ENCODE measurements around the gene SAXO2. TPM values are rescaled to one million over a fixed set of nuclear protein-coding genes. Genes with fewer than 3 reads are reported as not detected.
"Not testable (repeated sequence)": the region's sequence is repeated elsewhere in the genome, so short reads cannot be mapped to it uniquely, and the experiment has no call there.

SAXO2 gene
- polyA plus RNA-seq, 4 donors = 5.1 to 6.9 (median 5.9) TPM

DNA sequence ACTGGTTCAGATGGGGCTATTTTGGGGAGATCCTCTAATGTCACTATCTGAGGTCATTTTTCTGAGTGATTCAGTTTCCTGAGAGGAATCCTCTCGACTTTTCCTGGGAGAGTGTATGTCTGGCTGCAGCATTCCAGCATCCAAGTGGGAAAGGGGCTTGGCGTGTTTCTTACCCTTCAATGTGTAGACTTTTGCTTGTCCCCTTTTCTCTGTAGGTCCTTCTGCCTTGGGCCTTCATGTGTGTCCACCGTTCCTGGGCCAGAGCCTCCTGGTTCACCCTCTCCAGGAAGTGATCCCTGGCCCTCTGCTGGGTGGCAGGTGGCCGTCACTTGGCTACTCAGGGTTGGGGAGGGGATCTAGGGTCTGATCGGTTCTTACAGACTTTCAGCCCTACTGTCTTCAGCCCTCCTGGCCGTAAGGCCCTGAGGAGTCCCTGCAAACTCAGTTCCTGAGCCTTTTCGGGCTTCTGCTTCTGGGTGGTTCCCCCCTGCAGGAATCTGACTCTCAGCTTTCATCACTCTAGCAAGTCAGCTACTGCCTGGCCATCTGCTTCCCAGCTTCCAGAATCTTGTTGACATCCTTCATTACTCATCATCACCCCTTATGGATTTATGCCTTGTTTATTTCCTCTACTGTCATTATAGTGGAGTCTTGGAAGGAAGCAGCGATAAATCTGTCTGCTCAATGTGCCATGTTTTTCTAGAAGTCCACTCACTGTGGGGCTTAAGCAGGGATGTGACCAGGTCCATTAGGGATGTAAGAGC lies 50.1 kb downstream of the SAXO2 start:
- no peak for DNase-seq (ENCODE audit: low read depth in 4 of 4, low spot score in 3 of 4)

DNA sequence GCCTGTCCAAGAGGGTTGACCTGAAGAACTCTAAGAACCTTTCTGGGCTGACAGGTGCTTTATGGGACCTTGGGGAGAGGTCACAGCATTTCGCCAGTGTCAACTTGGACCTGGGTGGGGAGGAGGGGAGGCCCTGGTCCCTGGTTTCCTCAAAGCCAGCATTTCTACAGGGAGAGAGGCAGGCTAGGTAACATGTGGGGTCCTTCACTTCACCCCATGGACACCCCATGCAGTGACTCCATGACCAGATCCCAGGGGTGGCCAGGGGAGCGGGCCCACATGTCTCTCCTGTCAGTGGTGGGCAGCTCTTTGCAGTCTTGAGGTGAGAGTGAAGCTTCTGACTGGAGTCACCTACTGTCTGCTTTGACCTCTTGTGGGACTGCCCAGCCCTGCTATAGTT lies 50.8 kb downstream of the SAXO2 start:
- no peak for DNase-seq (ENCODE audit: low read depth in 4 of 4, low spot score in 3 of 4)

DNA sequence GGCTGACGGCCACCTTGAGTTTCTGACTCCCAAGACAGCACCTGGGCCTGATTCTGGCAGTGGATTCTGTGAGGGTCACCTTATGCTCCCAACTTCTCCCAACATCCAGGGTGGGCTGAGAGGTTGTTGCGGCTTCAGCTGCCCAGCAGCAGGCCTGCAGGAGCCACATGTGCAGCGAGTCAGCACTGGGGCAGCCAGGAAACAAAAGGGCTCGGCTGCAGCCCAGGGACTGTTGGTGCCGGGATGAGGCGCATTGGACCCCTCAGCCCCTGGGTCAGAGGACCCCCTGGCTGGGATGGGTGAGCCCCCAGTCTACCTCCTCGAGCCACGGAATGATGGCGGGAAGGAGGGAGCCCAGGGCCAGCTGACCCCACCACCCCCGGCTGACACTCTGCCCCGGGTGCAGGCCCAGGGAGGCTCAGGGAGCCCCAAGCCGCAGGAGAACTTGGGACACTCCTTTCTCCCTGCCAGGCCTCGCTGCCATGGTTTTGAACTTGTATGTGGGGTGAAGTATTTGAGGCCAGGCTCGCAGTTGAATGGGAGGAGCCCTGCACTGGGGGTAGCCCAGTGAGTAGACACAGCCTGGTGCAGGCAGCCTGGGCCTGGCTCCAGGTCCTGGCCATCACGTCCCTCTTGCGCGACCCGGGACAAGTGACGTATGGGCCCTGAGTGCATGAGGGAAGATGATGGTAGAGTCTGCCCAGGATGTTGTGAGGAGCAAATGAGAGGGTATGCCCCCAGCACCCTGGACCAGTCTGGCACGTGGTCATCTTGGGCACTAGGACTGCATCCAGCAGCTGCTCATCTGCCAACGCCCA lies 51.5 kb downstream of the SAXO2 start:
- not testable (repeated sequence) for DNase-seq (ENCODE audit: low read depth in 4 of 4, low spot score in 3 of 4)

DNA sequence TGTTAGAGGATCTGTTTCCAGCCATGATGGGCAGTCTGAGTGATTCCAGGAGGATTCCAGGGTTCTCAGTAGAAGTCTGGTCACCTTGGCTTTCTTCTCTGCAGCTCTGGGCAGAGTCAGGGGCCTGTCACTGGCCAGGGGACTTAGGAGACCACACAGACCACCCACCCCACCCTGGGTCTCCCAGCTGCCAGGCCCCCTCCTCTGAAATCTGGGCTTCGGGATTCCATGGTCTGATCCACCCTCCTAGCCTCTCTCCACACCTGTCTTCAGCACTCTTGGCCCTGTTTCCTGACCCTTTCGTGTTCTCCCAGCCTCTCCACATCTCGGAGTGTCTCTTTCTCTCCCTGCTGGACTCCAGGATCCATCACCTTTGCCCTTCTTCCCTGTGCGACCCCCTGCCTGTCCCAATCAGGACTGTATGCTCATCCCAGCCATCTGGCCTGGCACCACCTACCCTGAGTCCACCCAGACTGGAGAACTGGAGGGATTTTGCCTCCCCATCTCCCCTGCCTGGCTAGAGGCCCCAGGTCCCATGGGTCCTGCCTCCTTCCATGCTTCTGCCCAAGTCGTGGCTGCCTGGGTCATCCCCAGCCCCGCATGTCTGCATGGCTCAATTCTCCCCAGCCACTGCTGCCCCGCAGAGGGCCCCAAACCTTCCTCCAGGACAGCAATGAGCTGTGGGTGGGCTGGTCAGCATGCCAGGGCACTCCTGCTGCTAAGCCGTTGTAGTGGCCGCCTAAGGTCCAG lies 52.3 kb downstream of the SAXO2 start:
- no peak for DNase-seq (ENCODE audit: low read depth in 4 of 4, low spot score in 3 of 4)

DNA sequence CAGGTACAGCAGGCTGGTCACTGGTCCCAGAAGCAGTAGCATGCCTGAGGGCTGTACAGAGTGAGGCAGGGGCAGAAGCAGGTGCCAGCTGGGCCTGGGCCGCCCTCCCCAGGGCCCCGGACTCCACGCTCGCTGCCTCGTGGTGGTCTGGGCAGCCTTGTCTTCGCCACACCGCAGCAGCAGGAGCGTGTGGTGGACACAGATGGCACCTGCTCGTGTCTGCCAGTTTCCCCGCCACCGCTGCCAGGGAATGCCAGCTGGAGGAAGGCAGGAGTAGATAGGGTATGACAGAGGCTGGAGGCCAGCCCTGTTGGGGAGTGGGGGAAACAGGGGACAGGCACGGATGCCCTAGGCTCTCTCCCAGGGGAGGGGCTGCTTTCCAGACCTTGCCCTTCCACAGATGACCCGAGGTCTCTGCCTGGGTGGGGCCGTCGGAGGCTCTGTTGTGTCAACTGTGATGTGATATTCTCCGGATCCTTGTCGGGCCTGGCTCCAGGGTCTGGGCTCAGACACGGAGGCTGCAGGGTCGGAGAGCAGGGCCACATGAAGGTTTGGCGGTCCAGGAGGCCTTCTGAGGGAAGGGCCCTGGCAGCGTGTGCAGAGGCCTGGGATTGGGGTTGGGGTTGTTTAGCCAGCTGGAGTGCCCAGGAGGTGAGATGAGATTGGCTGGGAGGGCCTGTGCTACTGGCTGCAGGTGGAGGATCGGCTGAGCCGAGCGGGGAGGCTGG lies 53.1 kb downstream of the SAXO2 start:
- DNase-seq (ENCODE audit: low read depth in 4 of 4, low spot score in 3 of 4) = no peak

DNA sequence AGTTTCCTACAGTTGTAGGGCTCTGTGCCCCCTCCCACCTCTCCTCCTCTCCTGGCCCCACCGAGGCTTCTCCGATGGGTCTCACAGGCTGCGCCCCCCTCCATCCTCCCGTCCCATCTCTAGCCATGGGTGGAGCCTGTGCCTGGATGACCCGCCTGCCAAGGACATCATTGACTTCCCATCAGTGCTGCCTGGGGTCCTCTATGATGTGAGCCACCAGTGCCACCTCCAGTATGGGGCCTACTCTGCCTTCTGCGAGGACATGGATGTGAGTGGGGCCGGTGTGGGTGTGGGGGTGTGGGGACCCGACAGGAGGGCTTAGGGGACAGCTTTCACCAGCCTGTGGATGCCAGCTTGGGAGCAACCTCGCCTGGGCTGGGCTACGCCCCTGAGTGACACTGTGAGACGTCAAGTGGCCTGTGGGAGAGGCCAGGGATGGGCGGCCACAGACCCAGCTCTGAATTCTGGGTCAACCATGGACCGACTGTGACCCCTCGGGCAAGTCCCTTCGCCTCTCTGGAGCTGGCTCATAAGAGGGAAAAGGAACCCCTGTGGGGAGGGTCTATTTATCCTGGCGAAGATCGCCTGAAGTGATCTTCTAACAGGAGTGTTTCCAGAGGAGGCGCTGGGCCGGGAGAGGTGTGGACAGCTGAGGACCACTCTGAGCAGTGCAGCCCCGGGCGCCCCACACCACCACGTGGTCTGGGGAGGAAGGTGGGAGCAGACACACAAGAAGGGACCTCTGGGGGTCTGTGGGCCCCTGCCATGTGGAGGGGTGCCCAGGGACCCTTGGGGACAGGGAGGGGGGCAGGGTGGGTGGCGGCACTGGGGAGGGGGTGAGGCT lies 53.9 kb downstream of the SAXO2 start:
- not testable (repeated sequence) for DNase-seq (ENCODE audit: low read depth in 4 of 4, low spot score in 3 of 4)

DNA sequence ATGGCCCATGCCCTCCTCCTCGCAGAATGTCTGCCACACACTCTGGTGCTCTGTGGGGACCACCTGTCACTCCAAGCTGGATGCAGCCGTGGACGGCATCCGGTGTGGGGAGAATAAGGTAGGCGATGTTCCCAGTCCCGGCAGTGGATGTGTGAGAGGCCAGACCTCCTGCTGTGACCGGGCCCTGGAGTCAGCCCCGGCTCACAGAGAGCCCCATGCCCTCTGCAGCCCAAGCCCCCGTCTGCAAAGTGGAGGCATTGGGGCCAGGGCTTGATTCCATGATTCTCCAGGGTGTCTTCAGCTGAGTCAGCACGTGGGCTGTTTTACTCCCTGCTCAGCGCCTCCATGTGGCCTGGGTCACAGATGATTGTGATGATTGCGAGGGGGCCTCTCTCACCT lies 54.5 kb downstream of the SAXO2 start:
- DNase-seq (ENCODE audit: low read depth in 4 of 4, low spot score in 3 of 4) = no peak

DNA sequence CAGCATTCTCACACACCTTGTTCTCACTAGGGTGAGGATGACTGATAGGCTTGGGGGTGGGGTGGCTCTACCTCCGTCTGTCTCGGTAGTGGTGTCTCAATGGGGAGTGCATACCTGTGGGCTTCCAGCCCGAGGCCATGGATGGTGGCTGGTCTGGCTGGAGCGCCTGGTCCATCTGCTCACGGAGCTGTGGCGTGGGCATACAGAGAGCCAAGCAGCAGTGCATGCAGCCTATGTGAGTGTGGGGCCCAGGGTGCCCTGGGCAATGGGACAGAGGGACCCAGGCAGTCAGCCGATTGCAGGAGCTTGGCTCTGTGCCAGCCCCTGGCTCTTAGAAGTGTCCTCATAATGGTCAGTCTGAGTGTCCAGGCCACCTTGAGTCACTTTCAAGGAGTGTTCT lies 54.9 kb downstream of the SAXO2 start:
- not testable (repeated sequence) for DNase-seq (ENCODE audit: low read depth in 4 of 4, low spot score in 3 of 4)

DNA sequence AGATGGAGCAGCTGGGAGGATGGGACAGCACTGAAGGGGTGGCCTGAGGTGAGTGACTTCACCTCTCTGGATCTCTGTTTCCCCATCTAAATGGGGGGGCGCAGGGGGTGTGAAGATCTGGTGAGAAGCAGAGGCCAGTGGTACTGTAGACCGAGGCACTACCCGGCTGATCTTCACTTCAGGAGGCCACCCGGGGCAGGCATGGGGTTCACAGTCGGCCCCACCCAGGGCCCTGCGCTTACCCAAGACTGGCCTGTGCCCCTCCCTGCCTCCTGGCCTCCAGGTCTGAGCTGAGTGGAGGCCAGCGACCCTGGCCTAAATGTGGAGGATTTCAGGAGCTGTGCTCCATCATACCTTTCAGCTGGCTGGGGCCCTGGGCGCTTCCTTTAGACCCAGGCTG lies 55.7 kb downstream of the SAXO2 start:
- not testable (repeated sequence) for DNase-seq (ENCODE audit: low read depth in 4 of 4, low spot score in 3 of 4)

DNA sequence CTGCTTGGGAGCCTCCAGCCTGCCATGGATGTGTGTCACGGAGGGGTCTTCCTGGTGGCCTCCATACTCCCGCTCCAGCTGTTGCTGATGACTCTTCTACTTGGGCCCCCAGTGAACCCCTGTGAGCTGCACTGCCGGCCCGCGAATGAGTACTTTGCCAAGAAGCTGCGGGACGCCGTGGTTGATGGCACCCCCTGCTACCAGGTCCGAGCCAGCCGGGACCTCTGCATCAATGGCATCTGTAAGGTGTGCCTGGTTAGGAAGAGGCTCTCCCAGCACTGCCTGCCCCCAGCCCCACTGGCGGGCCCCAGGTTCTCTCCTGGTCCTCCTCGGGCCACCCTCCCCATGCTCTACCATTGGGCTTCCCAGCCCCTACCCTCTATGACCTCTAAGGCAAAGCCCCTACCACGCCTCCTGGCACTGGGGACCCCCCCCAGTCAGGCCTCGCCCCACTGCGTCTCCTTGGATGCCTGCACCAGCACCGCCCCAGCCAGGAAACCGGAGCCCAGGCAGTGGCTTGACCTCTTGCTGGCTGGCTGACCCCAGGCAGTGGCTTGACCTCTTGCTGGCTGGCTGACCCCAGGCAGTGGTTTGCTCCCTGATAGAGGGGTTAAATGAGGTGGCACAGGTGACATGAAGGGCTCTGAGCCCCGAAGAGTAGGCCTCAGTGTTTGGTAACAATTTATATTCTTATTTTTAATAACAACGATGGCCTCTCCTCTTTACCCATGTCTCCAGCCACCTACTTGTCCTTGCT lies 57.1 kb downstream of the SAXO2 start:
- not testable (repeated sequence) for DNase-seq (ENCODE audit: low read depth in 4 of 4, low spot score in 3 of 4)

DNA sequence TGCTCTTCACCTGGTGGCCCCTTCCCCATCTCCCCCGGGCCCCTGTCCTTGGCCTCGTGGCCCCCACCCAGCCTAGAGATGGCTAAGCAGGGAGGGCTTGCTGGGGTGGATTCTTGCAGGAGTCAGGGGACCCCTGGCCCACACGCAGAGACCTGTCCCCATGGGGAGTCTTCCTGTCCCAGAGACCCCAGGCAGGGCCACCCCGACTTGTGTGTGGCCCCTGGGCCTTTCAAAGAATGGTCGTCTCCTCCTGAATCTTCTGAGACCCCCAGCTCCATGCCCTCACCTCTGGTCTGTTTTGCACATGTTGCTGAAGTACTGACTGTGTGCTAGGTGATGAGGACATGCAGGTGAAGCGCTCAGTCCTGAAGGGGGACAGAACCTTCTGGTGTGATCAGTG lies 58.2 kb downstream of the SAXO2 start:
- DNase-seq (ENCODE audit: low read depth in 4 of 4, low spot score in 3 of 4) = not testable (repeated sequence)

DNA sequence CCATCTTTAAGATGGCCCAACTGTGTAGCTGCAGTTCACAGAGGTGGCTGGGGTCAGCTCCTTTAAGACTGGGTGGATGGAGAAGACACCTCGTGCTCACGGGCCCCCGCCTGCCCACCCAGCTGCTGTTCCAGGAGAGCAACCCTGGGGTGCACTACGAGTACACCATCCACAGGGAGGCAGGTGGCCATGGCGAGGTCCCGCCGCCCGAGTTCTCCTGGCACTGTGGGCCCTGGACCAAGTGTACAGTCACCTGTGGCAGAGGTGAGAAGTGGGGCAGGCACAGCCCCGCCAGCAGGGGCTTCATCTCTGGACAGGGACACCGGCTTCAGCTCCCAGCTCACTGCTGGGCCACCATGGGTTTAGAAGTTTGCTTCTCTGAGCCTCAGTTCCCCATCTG lies 59.9 kb downstream of the SAXO2 start:
- not testable (repeated sequence) for DNase-seq (ENCODE audit: low read depth in 4 of 4, low spot score in 3 of 4)

DNA sequence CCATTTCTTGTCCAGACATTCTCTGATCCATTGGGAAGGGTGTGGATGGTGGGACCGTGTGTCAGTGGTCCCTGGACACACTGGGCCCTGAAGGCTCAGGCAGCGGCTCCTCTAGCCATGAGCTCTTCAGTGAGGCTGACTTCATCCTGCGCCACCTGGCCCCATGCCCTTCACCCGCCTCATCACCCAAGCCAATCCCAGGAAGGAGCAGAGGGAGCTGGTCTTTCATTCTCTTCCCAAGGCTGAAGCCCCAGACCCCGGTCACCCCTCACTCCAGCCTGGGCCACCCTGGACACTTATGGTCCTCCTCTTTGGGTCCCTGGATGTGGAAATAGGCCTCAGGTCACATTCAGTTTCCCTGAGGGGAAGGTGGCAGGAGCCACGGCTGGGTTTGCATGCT lies 62.2 kb downstream of the SAXO2 start:
- not testable (repeated sequence) for DNase-seq (ENCODE audit: low read depth in 4 of 4, low spot score in 3 of 4)

DNA sequence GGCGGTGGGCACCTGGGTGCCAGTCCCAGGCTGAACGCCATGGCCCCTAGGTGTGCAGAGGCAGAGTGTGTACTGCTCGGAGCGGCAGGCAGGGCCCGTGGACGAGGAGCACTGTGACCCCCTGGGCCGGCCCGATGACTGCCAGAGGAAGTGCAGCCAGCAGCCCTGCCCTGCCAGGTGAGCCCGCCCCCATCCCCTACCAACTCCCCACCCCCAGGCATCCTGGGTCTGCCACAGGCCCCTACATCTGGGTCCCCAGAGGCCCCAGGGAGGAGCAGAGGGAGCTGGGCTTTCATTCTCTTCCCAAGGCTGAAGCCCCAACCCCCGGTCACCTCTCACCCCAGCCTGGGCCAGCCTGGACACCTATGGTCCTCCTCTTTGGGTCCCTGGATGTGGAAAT lies 63.0 kb downstream of the SAXO2 start:
- not testable (repeated sequence) for DNase-seq (ENCODE audit: low read depth in 4 of 4, low spot score in 3 of 4)

DNA sequence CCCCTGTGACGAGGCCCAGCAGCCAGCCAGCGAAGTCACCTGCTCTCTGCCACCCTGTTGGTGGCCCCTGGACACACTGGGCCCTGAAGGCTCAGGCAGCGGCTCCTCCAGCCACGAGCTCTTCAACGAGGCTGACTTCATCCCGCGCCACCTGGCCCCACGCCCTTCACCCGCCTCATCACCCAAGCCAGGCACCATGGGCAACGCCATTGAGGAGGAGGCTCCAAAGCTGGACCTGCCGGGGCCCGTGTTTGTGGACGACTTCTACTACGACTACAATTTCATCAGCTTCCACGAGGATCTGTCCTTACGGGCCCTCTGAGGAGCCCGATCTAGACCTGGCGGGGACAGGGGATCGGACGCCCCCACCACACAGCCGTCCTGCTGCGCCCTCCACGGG lies 64.3 kb downstream of the SAXO2 start:
- not testable (repeated sequence) for DNase-seq (ENCODE audit: low read depth in 4 of 4, low spot score in 3 of 4)

DNA sequence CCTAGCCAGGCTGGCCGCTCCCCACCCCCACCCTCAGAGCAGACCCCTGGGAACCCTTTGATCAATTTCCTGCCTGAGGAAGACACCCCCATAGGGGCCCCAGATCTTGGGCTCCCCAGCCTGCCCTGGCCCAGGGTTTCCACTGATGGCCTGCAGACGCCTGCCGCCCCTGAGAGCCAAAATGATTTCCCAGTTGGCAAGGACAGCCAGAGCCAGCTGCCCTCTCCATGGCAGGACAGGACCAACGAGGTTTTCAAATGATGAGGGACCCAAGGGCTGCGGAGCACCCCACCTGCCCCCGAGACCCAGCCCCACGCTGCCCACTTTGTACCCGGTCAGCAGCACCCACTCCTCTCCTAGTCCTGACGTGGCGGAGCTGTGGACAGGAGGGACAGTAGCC lies 64.8 kb downstream of the SAXO2 start:
- DNase-seq (ENCODE audit: low read depth in 4 of 4, low spot score in 3 of 4) = not testable (repeated sequence)

DNA sequence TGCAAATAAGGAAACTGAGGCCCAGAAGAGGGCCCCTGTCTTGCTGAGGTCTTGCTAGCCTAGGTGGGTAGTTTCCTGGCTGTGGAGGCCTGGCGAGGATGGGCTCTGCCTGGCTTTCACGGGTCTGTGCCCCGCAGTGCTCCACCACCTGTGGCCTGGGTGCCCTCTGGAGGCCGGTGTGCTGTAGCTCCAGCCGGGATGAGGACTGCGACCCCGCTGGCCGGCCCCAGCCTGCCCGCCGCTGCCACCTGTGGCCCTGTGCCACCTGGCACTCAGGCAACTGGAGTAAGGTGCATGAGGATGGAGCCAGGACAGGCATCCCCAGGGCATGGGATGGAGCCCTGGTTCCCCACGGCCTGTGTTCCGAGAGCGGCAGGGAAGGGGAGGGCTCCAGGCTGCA lies 66.4 kb downstream of the SAXO2 start:
- not testable (repeated sequence) for DNase-seq (ENCODE audit: low read depth in 4 of 4, low spot score in 3 of 4)

DNA sequence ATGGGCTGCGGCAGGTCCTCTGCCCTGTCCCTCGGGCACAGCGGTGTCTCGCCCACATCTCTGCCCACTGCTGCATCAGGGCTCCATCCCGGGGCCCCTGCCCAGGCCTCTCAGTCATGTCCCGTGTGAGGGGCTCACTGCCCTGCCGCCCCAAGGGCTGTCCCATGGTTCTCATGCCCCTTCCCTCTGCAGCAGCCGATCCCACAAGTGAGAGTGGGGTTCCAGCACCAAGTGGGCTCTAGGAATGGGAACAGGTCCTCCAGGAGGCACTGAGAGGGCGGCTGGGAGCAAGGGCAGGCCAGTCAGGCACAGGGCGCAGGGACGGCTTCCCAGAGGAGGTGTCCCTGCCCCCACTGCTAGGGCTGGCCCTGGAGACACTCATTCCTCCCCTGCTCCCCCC lies 68.3 kb downstream of the SAXO2 start:
- DNase-seq (ENCODE audit: low read depth in 4 of 4, low spot score in 3 of 4) = not testable (repeated sequence)
